Fibroblast of the aortic adventitia (primary cell): Measurements from ENCODE around the gene ADIPOR2. TPM values are rescaled to one million over a fixed set of nuclear protein-coding genes. Genes with fewer than 3 reads are reported as not detected.

Source experiments
- DNase-seq: peaks from one replicate; pipeline ENCODE4 v3.0.0-alpha.2; 2010; ENCODE audit warnings: low read depth
- H3K4me3 ChIP-seq: 2 replicates; pipeline ENCODE4 v1.5.1; 2011; ENCODE audit warnings: low read depth, mild to moderate bottlenecking, control low read depth, low read length, moderate library complexity
- CTCF ChIP-seq: IDR thresholded peaks from 2 replicates; pipeline ENCODE4 v1.5.1; 2011; ENCODE audit warnings: mild to moderate bottlenecking, low read length, control low read depth, inconsistent platforms; ENCODE audit not compliant: insufficient read depth
- total RNA-seq: library from RNA; depleted of rRNA; stranded (reverse); fragments of >200 nt; gene quantifications from 2 replicates; pipeline ENCODE4 v1.2.3, GENCODE V29; 2012; ENCODE audit warnings: low replicate concordance

Gene ADIPOR2
- total RNA-seq, 1 donor = 26.0 TPM

GRCh38 chr12:1810201-1810930 is 119.5 kb downstream of the ADIPOR2 start:
- no peak overlapping the region for H3K4me3 ChIP-seq
- no peak for TF ChIP-seq CTCF
- DNase-seq = no peak

GRCh38 chr12:1810931-1811280 is 120.0 kb downstream of the ADIPOR2 start:
- DNase-seq = no peak
- TF ChIP-seq CTCF = no peak
- no peak overlapping the region for H3K4me3 ChIP-seq

- TF ChIP-seq CTCF = no peak
Measured at GRCh38 chr12:1811281-1811947, 120.5 kb downstream of the ADIPOR2 start.

GRCh38 chr12:1811948-1812291 is 121.0 kb downstream of the ADIPOR2 start:
- H3K4me3 ChIP-seq = no peak overlapping the region
- TF ChIP-seq CTCF = no peak
- DNase-seq = no peak

More at GRCh38 chr12:1811281-1811947, 120.5 kb downstream of the ADIPOR2 start:
- no peak overlapping the region for H3K4me3 ChIP-seq
- no peak for DNase-seq

- no peak overlapping the region for H3K4me3 ChIP-seq
- DNase-seq = peak; percentile 32
- TF ChIP-seq CTCF = no peak
Measured at GRCh38 chr12:1812650-1813302, 121.9 kb downstream of the ADIPOR2 start.

- no peak for TF ChIP-seq CTCF
- no peak overlapping the region for H3K4me3 ChIP-seq
- no peak for DNase-seq
Measured at GRCh38 chr12:1814266-1814665, 123.4 kb downstream of the ADIPOR2 start.
